ENCODE results near the gene CALU.

CALU gene

GRCh38 chr7:128814499-128814898 lies 75.3 kb downstream of the CALU start:
- no peak for DNase-seq

GRCh38 chr7:128815289-128815942 lies 76.3 kb downstream of the CALU start:
- DNase-seq = no peak

GRCh38 chr7:128818694-128819093 lies 79.5 kb downstream of the CALU start:
- no peak for DNase-seq

Data from DMS53 (cell line).